A549 (cell line): ENCODE measurements around the gene C21orf58. TPM values are rescaled to one million over a fixed set of nuclear protein-coding genes. Genes with fewer than 3 reads are reported as not detected.

ENCODE experiments used
- ATAC-seq, 2 experiments: fragments of 200-7000 bp in 1 of 2; fragments of >200 bp in 1 of 2; cut with Nextera tagmentation in 1 of 2; cut with Tn5 transposase in 1 of 2; 3 replicates each; pipeline versions ENCODE4 v1.8.0 to v1.9.1; 2018 to 2020; ENCODE audit warnings: mild to moderate bottlenecking in 1 of 2, moderate library complexity in 1 of 2
- CTCF ChIA-PET: fragments of 300-600 bp; sonication (Branson Sonifier 250); formaldehyde crosslinking; extraction: SDS; loops from one replicate; lab custom pipeline; 2021; ENCODE audit warnings: antibody characterized with exemption, inconsistent platforms; lab: Yijun Ruan, JAX
- POLR2A ChIA-PET: fragments of 350-600 bp; formaldehyde crosslinking; extraction: SDS; loops from one replicate; lab custom pipeline; 2021; ENCODE audit warnings: antibody characterized with exemption, inconsistent platforms; lab: Yijun Ruan, JAX
- DNase-seq, 2 experiments: peaks; one replicate each; pipeline versions ENCODE4 v3.0.0 to v3.0.0-alpha.2; 2011 to 2016; ENCODE audit warnings: low read depth in 1 of 2, low spot score in 1 of 2
- FAIRE-seq: peaks from 2 replicates; lab custom pipeline; 2011; peaks lifted over from hg19 to GRCh38; lab: Jason Lieb, UNC
- H3K27ac ChIP-seq, 2 experiments: fragments of >200 bp; sonication (Bioruptor Twin); formaldehyde crosslinking; 3 replicates each; pipeline ENCODE4 v1.5.1; 2016 to 2017
- H3K4me1 ChIP-seq: fragments of >200 bp; sonication (Bioruptor Twin); formaldehyde crosslinking; 3 replicates; pipeline ENCODE4 v1.6.1; 2016
- H3K4me2 ChIP-seq: fragments of >200 bp; sonication (Bioruptor Twin); formaldehyde crosslinking; 3 replicates; pipeline ENCODE4 v1.6.1; 2016
- H3K4me3 ChIP-seq: fragments of >200 bp; sonication (Bioruptor Twin); formaldehyde crosslinking; 3 replicates; pipeline ENCODE4 v1.5.1; 2016
- H3K9me3 ChIP-seq: fragments of >200 bp; sonication (Bioruptor Twin); formaldehyde crosslinking; 3 replicates; pipeline ENCODE4 v1.6.1; 2016
- BCL3 ChIP-seq: fragments of >200 bp; sonication (Bioruptor Twin); formaldehyde crosslinking; IDR thresholded peaks from 3 replicates; pipeline ENCODE4 v1.6.1; 2016
- CBX2 ChIP-seq: fragments of 200-600 bp; sonication (generic); IDR thresholded peaks from 2 replicates; pipeline ENCODE4 v1.6.1; 2016; ENCODE audit warnings: low read depth, mild to moderate bottlenecking, borderline replicate concordance
- CBX8 ChIP-seq: fragments of 200-600 bp; sonication (generic); IDR thresholded peaks from 2 replicates; pipeline ENCODE4 v1.6.1; 2016
- CHD2 ChIP-seq: fragments of 150-350 bp; IDR thresholded peaks from 2 replicates; pipeline ENCODE4 v1.6.1; 2014; ENCODE audit warnings: low read length; ENCODE audit not compliant: partially characterized antibody
- FOSB ChIP-seq: fragments of 250-450 bp; sonication (Bioruptor Pico); IDR thresholded peaks from 2 replicates; pipeline ENCODE4 v1.5.0; 2020; ENCODE audit warnings: mild to moderate bottlenecking, moderate library complexity
- FOSL2 ChIP-seq, 2 experiments: fragments of 450-650 bp in 1 of 2; fragments of >200 bp in 1 of 2; sonication (Bioruptor Twin) in 1 of 2; formaldehyde crosslinking; IDR thresholded peaks; 2 replicates each; pipeline versions ENCODE4 v1.5.0 to v1.6.1; 2016 to 2020; ENCODE audit warnings: mild to moderate bottlenecking in 1 of 2, moderate library complexity in 1 of 2
- HDAC2 ChIP-seq: fragments of 200-600 bp; sonication (generic); IDR thresholded peaks from 2 replicates; pipeline ENCODE4 v1.6.1; 2016
- KDM5A ChIP-seq: fragments of 200-600 bp; sonication (generic); IDR thresholded peaks from 2 replicates; pipeline ENCODE4 v1.6.1; 2016; ENCODE audit warnings: antibody characterized with exemption, mild to moderate bottlenecking
- MAFK ChIP-seq: fragments of 450-650 bp; IDR thresholded peaks from 2 replicates; pipeline ENCODE4 v1.6.1; 2014; ENCODE audit not compliant: partially characterized antibody
- MYC ChIP-seq: IDR thresholded peaks from 2 replicates; pipeline ENCODE4 v1.6.1; 2012; ENCODE audit warnings: mild to moderate bottlenecking, inconsistent platforms, low read length, improper control_type of control experiment, borderline replicate concordance
- NFE2L2 ChIP-seq: fragments of 150-350 bp; conservative IDR thresholded peaks from 2 replicates; pipeline ENCODE4 v1.6.1; 2014; ENCODE audit warnings: low read length
- NPAS2 ChIP-seq: fragments of 250-450 bp; sonication (Bioruptor Pico); IDR thresholded peaks from 2 replicates; pipeline ENCODE4 v1.8.0; 2022; ENCODE audit warnings: mild to moderate bottlenecking, moderate library complexity, borderline replicate concordance
- NR3C1 ChIP-seq: fragments of >200 bp; sonication (Bioruptor Twin); formaldehyde crosslinking; IDR thresholded peaks from 3 replicates; pipeline ENCODE4 v1.6.1; 2017
- POLR2AphosphoS2 ChIP-seq: conservative IDR thresholded peaks from 2 replicates; pipeline ENCODE4 v1.6.1; 2012; ENCODE audit warnings: low read length, improper control_type of control experiment, inconsistent platforms
- RARB ChIP-seq: fragments of 250-450 bp; sonication (Bioruptor Pico); IDR thresholded peaks from 2 replicates; pipeline ENCODE4 v1.8.0; 2021; ENCODE audit warnings: mild to moderate bottlenecking, moderate library complexity
- RCOR1 ChIP-seq: fragments of 150-350 bp; IDR thresholded peaks from 2 replicates; pipeline ENCODE4 v1.6.1; 2014; ENCODE audit warnings: antibody characterized with exemption, low read length, low read depth
- REST ChIP-seq: fragments of 200-600 bp; sonication (generic); IDR thresholded peaks from 2 replicates; pipeline ENCODE4 v1.6.1; 2016; ENCODE audit warnings: antibody characterized with exemption, mild to moderate bottlenecking, moderate library complexity
- RFX5 ChIP-seq: fragments of 450-650 bp; IDR thresholded peaks from 2 replicates; pipeline ENCODE4 v1.7.1; 2014; ENCODE audit warnings: antibody characterized with exemption, mild to moderate bottlenecking, moderate library complexity
- RNF2 ChIP-seq: fragments of 200-600 bp; sonication (generic); IDR thresholded peaks from 2 replicates; pipeline ENCODE4 v1.6.1; 2016; ENCODE audit warnings: low read depth, mild to moderate bottlenecking, antibody characterized with exemption, moderate library complexity, borderline replicate concordance
- SMC3 ChIP-seq: fragments of >200 bp; sonication (Bioruptor Twin); formaldehyde crosslinking; IDR thresholded peaks from 3 replicates; pipeline ENCODE4 v1.6.1; 2018; ENCODE audit warnings: inconsistent platforms
- TFCP2L1 ChIP-seq: fragments of 250-450 bp; sonication (Bioruptor Pico); IDR thresholded peaks from 2 replicates; pipeline ENCODE4 v1.5.0; 2021; ENCODE audit warnings: mild to moderate bottlenecking
- ZC3H11A ChIP-seq: fragments of 450-650 bp; IDR thresholded peaks from 2 replicates; pipeline ENCODE4 v1.6.1; 2014; ENCODE audit warnings: antibody characterized with exemption, mild to moderate bottlenecking
- ZSCAN20 ChIP-seq: fragments of 250-450 bp; sonication (Bioruptor Pico); IDR thresholded peaks from 2 replicates; pipeline ENCODE4 v1.8.0; 2022; ENCODE audit warnings: mild to moderate bottlenecking, moderate library complexity
- WGBS: methylation state at CpG from one replicate; pipeline ENCODE4 v1.1.6; 2017; ENCODE audit errors: missing lambda C conversion rate; 5-methylcytosine and 5-hydroxymethylcytosine counted together
- polyA plus RNA-seq, 4 experiments: library from polyadenylated mRNA; depleted of rRNA in 3 of 4; stranded (reverse); fragments of >200 nt; fragmentation: RNase III in 1 of 4; extraction: RNeasy Plus Mini Kit Qiagen cat#74134 plus additional on column Dnase treatment in 1 of 4; gene quantifications; 2 replicates in 3 of 4; 3 replicates in 1 of 4; pipeline ENCODE4 v1.2.3, GENCODE V29; 2011 to 2017
- TF ChIP-seq, protein P1 (sequence below): IDR thresholded peaks from 2 replicates; pipeline ENCODE4 v1.6.1; 2012

C21orf58 gene
- polyA plus RNA-seq, 2 of the 4 experiments (the other 2 are of a cell fraction), result 3.2 to 8.5 TPM

DNA sequence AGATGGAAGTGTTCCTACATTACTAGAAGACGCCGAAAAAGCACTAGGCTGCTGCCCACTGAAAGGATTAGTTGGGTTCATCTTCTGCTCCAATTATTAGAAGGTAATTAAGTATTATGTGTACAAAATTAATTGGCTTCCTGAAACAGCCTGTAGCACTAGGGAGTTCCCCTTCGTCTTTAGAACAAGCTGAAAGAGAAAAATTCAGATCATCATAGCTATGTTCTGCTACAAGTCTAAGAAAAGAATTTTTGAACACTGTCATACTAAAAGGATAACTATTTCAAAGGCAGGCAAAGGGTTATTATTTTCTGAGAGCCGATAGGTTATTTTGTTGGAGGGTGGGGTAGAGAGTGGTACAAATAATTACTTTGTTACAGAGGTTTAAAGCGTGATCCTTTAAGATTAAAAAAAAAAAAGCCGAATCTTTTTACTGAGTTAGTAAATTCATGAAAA, 38.4 kb downstream of the C21orf58 start, which contains the start of gene MCM3AP:
Gene MCM3AP (minus strand): TSS at position 406 of the 456 bp plus-strand sequence. CDS start 325 bp downstream, at position 81.
- Histone ChIP-seq H3K27ac (peak within 1 kb of the TSS; percentile 99), H3K4me1 (peaks cover 25% of the 10 kb centered on the region), H3K9me3 (no peaks in the 10 kb centered on the region), H3K4me2 (peak within 1 kb of the TSS; percentile 87), H3K4me3 (peak within 1 kb of the TSS; percentile 98)
- ChIA-PET CTCF (interaction anchor here (1.4 to 1.5 kb wide), 2 partner anchors 18 to 142 kb away, joined by 5 to 6 read pairs; no protein-coding TSS in a partner anchor), POLR2A (no interaction called here)
- ATAC-seq, result no peak
- 29% methylated on average over 6 of the region's 6 CpGs for WGBS
- no peak for DNase-seq
- TF ChIP-seq RFX5, result no peak
- TF ChIP-seq TFCP2L1 (CRISPR knock-in tag), result no peak
- no peak for TF ChIP-seq FOSL2 (IDR thresholded peaks at IDR 0.05)
- TF ChIP-seq FOSL2 (CRISPR knock-in tag; IDR thresholded peaks at IDR 0.05), result no peak
- TF ChIP-seq HDAC2, result no peak
- TF ChIP-seq MAFK, result no peak
- no peak for TF ChIP-seq BCL3
- TF ChIP-seq CBX8, result no peak
- TF ChIP-seq MYC, result no peak
- TF ChIP-seq ZSCAN20 (CRISPR knock-in tag), result no peak
- TF ChIP-seq, protein P1, sequence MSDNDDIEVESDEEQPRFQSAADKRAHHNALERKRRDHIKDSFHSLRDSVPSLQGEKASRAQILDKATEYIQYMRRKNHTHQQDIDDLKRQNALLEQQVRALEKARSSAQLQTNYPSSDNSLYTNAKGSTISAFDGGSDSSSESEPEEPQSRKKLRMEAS, result no peak
- no peak for TF ChIP-seq KDM5A
- TF ChIP-seq FOSB, result no peak
- no peak for TF ChIP-seq SMC3
- no peak for TF ChIP-seq CHD2
- TF ChIP-seq CBX2, result no peak
- no peak for TF ChIP-seq RNF2
- TF ChIP-seq NPAS2, result no peak
- no peak for TF ChIP-seq RCOR1
- TF ChIP-seq RARB (CRISPR knock-in tag), result no peak
- FAIRE-seq, result no peak

DNA sequence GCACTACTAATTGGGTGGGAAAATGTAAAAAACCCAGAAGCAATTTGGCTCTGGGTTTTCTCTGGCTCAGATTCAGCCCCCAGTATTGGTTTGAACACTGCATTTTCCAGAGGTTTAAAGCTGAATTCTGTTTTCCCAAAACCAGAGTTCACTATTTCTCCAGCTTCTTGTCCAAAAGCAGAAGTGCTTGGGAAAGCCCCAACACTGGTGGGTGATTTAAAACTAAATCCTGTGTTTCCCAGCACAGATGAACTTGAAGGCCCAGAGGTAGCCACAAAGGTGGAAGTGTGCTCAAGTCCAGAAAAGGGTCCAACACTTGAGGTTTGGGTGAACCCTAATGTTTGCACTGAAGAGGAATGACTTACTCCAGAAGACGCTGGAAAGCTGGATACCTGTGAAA, 38.9 kb downstream of the C21orf58 start:
- peak overlapping the region in 1 of 2 experiments; percentile 99; a peak in 4 of 6 replicates for H3K27ac ChIP-seq
- H3K9me3 ChIP-seq, result no peaks in the 10 kb centered on the region
- peak overlapping the region; percentile 87 for H3K4me2 ChIP-seq
- DNase-seq (no peak), ATAC-seq (no peak), FAIRE-seq (no peak)
- TF ChIP-seq REST, result no peak
- TF ChIP-seq NR3C1, result no peak
- TF ChIP-seq ZC3H11A, result no peak
- TF ChIP-seq NPAS2, result no peak
- no peak for TF ChIP-seq FOSL2 (IDR thresholded peaks at IDR 0.05)
- TF ChIP-seq FOSL2 (CRISPR knock-in tag; IDR thresholded peaks at IDR 0.05), result no peak
- no peak for TF ChIP-seq MAFK
- no peak for TF ChIP-seq POLR2AphosphoS2
- no peak for TF ChIP-seq TFCP2L1 (CRISPR knock-in tag)
- TF ChIP-seq NFE2L2, result no peak
- no peak for TF ChIP-seq CBX2
- no peak for TF ChIP-seq HDAC2
- H3K4me1 ChIP-seq, result peaks cover 25% of the 10 kb centered on the region
- WGBS, result 89% methylated on average over 1 of the region's 1 CpG
- POLR2A ChIA-PET, result no interaction called here
- CTCF ChIA-PET, result interaction anchor here (1.4 to 1.5 kb wide), 2 partner anchors 17 to 141 kb away, joined by 5 to 6 read pairs; no protein-coding TSS in a partner anchor
- H3K4me3 ChIP-seq, result peak overlapping the region; percentile 98
